ENCODE results near the gene EXTL2.

Gene EXTL2

GRCh38 chr1:100924212-100924611 lies 29.6 kb upstream of the EXTL2 start:
- Histone ChIP-seq H3K36me3 (ENCODE audit: insufficient read depth) (no peaks in the 10 kb centered on the region), H3K4me3 (IDR thresholded peaks at IDR 0.05; ENCODE audit: insufficient read depth, low read depth, low read length) (no peak overlapping the region)
- TF ChIP-seq CTCF (conservative IDR thresholded peaks at IDR 0.05; ENCODE audit: low read depth, low read length): no peak

GRCh38 chr1:100921110-100921706 lies 26.6 kb upstream of the EXTL2 start:
- H3K36me3 ChIP-seq (ENCODE audit: insufficient read depth): no peaks in the 10 kb centered on the region
- H4K20me1 ChIP-seq (ENCODE audit: insufficient read depth): no peaks in the 10 kb centered on the region
- no peak overlapping the region for H3K27ac ChIP-seq
- H3K4me2 ChIP-seq: no peak overlapping the region
- H3K4me1 ChIP-seq (ENCODE audit: low read depth, poor library complexity, severe bottlenecking): no peaks in the 10 kb centered on the region
- H3K9ac ChIP-seq: no peak overlapping the region
- no peaks in the 10 kb centered on the region for H3K27me3 ChIP-seq (ENCODE audit: insufficient read depth, low read depth)
- H3K79me2 ChIP-seq (ENCODE audit: insufficient read depth, low read depth): no peaks in the 10 kb centered on the region
- no peak overlapping the region for H3K4me3 ChIP-seq (IDR thresholded peaks at IDR 0.05; ENCODE audit: insufficient read depth, low read depth, low read length)
- H2AFZ ChIP-seq (ENCODE audit: low read depth): no peak overlapping the region
- TF ChIP-seq CTCF (conservative IDR thresholded peaks at IDR 0.05; ENCODE audit: low read depth, low read length): peak; percentile 60

More at GRCh38 chr1:100924212-100924611, 29.6 kb upstream of the EXTL2 start:
- no peak overlapping the region for H2AFZ ChIP-seq (ENCODE audit: low read depth)
- no peak overlapping the region for H3K27ac ChIP-seq
- H3K4me2 ChIP-seq: no peak overlapping the region
- no peak overlapping the region for H3K9ac ChIP-seq
- H3K79me2 ChIP-seq (ENCODE audit: insufficient read depth, low read depth): no peaks in the 10 kb centered on the region
- no peaks in the 10 kb centered on the region for H3K27me3 ChIP-seq (ENCODE audit: insufficient read depth, low read depth)
- H3K4me1 ChIP-seq (ENCODE audit: low read depth, poor library complexity, severe bottlenecking): peaks cover 10% of the 10 kb centered on the region
- no peaks in the 10 kb centered on the region for H4K20me1 ChIP-seq (ENCODE audit: insufficient read depth)

- no peak for TF ChIP-seq CTCF (conservative IDR thresholded peaks at IDR 0.05; ENCODE audit: low read depth, low read length)
- H3K4me1 ChIP-seq (ENCODE audit: low read depth, poor library complexity, severe bottlenecking): no peaks in the 10 kb centered on the region
- H4K20me1 ChIP-seq (ENCODE audit: insufficient read depth): no peaks in the 10 kb centered on the region
- H3K27me3 ChIP-seq (ENCODE audit: insufficient read depth, low read depth): no peaks in the 10 kb centered on the region
- H3K4me3 ChIP-seq (IDR thresholded peaks at IDR 0.05; ENCODE audit: insufficient read depth, low read depth, low read length): no peak overlapping the region
- H3K4me2 ChIP-seq: no peak overlapping the region
- H2AFZ ChIP-seq (ENCODE audit: low read depth): no peak overlapping the region
- no peaks in the 10 kb centered on the region for H3K36me3 ChIP-seq (ENCODE audit: insufficient read depth)
- H3K9ac ChIP-seq: no peak overlapping the region
- H3K27ac ChIP-seq: no peak overlapping the region
- no peaks in the 10 kb centered on the region for H3K79me2 ChIP-seq (ENCODE audit: insufficient read depth, low read depth)
Measured at GRCh38 chr1:100912019-100912418, 17.4 kb upstream of the EXTL2 start.

- Histone ChIP-seq H3K36me3 (ENCODE audit: insufficient read depth) (no peaks in the 10 kb centered on the region), H3K9ac (no peak overlapping the region), H3K4me2 (no peak overlapping the region), H3K4me1 (ENCODE audit: low read depth, poor library complexity, severe bottlenecking) (no peaks in the 10 kb centered on the region), H2AFZ (ENCODE audit: low read depth) (no peak overlapping the region), H3K79me2 (ENCODE audit: insufficient read depth, low read depth) (no peaks in the 10 kb centered on the region), H4K20me1 (ENCODE audit: insufficient read depth) (no peaks in the 10 kb centered on the region), H3K27ac (no peak overlapping the region), H3K4me3 (IDR thresholded peaks at IDR 0.05; ENCODE audit: insufficient read depth, low read depth, low read length) (no peak overlapping the region), H3K27me3 (ENCODE audit: insufficient read depth, low read depth) (no peaks in the 10 kb centered on the region)
- no peak for TF ChIP-seq CTCF (conservative IDR thresholded peaks at IDR 0.05; ENCODE audit: low read depth, low read length)
Measured at GRCh38 chr1:100909018-100909417, 14.4 kb upstream of the EXTL2 start.
